IPS DF 6.9 (cell line): Measurements from ENCODE around the gene KXD1.
A peak's percentile ranks its signal among the peaks of the same experiment; 100 is the strongest.
"Not testable (repeated sequence)": the region's sequence is repeated elsewhere in the genome, so short reads cannot be mapped to it uniquely, and the experiment has no call there.

Experiments used
- DNase-seq: peaks from one replicate; pipeline ENCODE4 v3.0.0-alpha.2; 2013; ENCODE audit warnings: low read depth, low spot score
- H3K27ac ChIP-seq: one replicate; pipeline ENCODE4 v1.5.1; 2013; ENCODE audit warnings: low read length, control low read depth
- H3K27me3 ChIP-seq: 2 replicates; pipeline ENCODE4 v1.6.1; 2013; ENCODE audit warnings: mild to moderate bottlenecking, low read length; ENCODE audit not compliant: control insufficient read depth, insufficient read depth
- H3K36me3 ChIP-seq: 2 replicates; pipeline ENCODE4 v1.6.1; 2013; ENCODE audit warnings: low read length; ENCODE audit not compliant: control insufficient read depth, insufficient read depth
- H3K4me1 ChIP-seq: 2 replicates; pipeline ENCODE4 v1.6.1; 2013; ENCODE audit warnings: low read length; ENCODE audit not compliant: control insufficient read depth, insufficient read depth
- H3K4me3 ChIP-seq: 2 replicates; pipeline ENCODE4 v1.5.1; 2013; ENCODE audit warnings: mild to moderate bottlenecking, low read length
- H3K9me3 ChIP-seq: 2 replicates; pipeline ENCODE4 v1.6.1; 2013; ENCODE audit warnings: low read length, inconsistent platforms; ENCODE audit not compliant: control insufficient read depth, insufficient read depth
- WGBS: extraction: QIAGEN DNeasy Blood & Tissue Kit; methylation state at CpG from one replicate; pipeline ENCODE4 v1.1.7; 2013; ENCODE audit warnings: mixed read lengths, missing lambda C conversion rate; ENCODE audit not compliant: insufficient read length, insufficient coverage; 5-methylcytosine and 5-hydroxymethylcytosine counted together

KXD1 gene

GRCh38 chr19:18591735-18592385 lies 34.2 kb downstream of the KXD1 start:
- no peak for DNase-seq
- no CpG with 5 or more reads among the region's 22 CpGs for WGBS
- Histone ChIP-seq H3K9me3 (no peaks in the 10 kb centered on the region), H3K4me1 (peaks cover 18% of the 10 kb centered on the region), H3K4me3 (no peak overlapping the region), H3K27me3 (no peaks in the 10 kb centered on the region), H3K27ac (no peak overlapping the region), H3K36me3 (0 out of 2 replicates have a peak, but pooled peaks cover 3% of the 10 kb centered on the region)

DNA sequence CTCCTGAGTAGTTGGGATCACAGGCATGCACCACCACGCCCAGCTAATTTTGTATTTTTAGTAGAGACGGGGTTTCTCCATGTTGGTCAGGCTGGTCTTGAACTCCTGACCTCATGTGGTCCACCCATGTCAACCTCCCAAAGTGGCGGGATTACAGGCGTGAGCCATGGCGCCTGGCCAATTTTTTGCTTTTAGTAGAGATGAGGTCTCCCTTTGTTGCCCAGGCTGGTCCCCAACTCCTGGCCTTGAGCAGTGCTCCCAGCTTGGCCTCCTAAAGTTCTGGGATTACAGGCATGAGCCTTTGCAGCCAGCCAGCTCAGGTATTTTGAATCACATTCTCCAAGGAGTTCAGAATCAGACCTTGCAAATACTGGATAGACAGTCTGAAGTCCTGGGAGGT lies 35.1 kb downstream of the KXD1 start:
- H3K9me3 ChIP-seq, H3K36me3 ChIP-seq, H3K27me3 ChIP-seq, H3K27ac ChIP-seq, H3K4me3 ChIP-seq, DNase-seq: not testable (repeated sequence)
- H3K4me1 ChIP-seq, result peaks cover 19% of the 10 kb centered on the region
- no CpG with 5 or more reads among the region's 5 CpGs for WGBS

DNA sequence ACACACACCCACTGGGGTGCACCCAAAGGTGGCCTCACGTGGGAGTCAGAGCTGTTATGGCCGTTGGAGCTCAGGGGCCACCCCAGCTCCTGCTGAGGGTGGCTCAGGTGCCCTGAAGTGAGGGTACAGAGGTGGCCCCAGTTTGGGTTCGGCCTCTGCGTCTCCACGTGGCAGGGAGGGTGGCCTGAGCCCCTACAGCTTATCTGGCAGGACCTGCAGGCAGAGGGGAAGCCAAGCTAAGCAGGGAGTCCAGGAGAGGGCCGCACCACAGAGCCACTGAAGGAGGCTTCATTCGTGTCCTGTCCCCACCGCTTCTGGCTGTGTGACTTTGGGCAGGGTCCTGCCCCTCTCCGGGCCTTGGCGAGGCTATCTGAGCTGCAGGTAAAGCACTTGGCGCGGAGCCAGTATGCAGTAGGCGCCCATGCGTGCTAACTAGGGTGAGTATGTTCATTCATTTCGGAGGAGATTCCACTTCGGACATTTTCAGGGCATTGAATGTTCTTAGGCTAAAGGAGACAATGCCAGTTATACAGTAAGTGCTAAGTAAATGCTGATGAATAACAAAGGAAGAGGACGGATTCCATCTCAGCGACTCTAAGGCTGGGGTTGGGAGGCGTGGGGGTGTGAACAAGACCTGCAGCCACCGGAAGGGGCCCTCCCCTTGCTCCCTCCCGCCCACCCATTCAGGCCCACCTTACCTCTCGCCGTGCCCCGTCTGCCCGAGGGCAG lies 35.9 kb downstream of the KXD1 start:
- Histone ChIP-seq H3K27me3 (no peaks in the 10 kb centered on the region), H3K27ac (no peak overlapping the region), H3K9me3 (no peaks in the 10 kb centered on the region), H3K4me1 (peaks cover 19% of the 10 kb centered on the region), H3K36me3 (0 out of 2 replicates have a peak, but pooled peaks cover 3% of the 10 kb centered on the region), H3K4me3 (peak overlapping the region; percentile 9; the same call in 1 of the 2 replicates)
- no peak for DNase-seq
- no CpG with 5 or more reads among the region's 25 CpGs for WGBS

GRCh38 chr19:18594096-18594823 lies 36.6 kb downstream of the KXD1 start:
- Histone ChIP-seq H3K4me1 (peaks cover 21% of the 10 kb centered on the region), H3K9me3 (no peaks in the 10 kb centered on the region), H3K36me3 (0 out of 2 replicates have a peak, but pooled peaks cover 3% of the 10 kb centered on the region), H3K4me3 (peak overlapping the region; percentile 30; the same call in 1 of the 2 replicates), H3K27ac (no peak overlapping the region), H3K27me3 (no peaks in the 10 kb centered on the region)
- DNase-seq, result no peak
- no CpG with 5 or more reads among the region's 54 CpGs for WGBS

DNA sequence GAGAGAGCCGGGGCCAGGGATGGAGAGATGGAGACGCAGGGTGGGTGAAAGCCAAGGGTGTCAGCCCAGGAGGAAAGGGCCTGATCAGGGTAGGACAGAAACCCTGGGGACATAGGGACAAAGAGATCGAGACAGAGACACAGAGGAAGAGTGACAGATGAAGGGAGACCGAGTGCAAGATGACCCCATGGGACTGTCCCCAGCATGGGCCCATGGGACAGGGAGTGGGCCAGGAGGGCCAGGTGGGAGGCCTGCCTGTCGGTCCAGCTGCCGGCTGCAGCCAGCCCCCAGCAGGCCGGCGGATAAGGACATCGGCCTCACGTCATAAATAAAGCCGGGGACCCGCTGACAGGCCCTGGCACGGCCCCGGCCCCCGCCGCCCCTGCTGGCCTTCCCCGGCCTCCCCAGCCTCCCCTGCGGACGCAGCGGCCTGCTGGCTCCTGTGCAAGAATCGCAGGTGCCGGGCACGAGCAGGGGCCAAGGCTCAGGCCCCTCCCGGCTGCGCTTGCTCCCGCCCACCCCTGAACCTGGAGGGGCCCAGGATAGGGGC lies 37.2 kb downstream of the KXD1 start:
- Histone ChIP-seq H3K4me3 (no peak overlapping the region; the same call in 1 of the 2 replicates), H3K4me1 (peaks cover 21% of the 10 kb centered on the region), H3K36me3 (0 out of 2 replicates have a peak, but pooled peaks cover 3% of the 10 kb centered on the region), H3K27ac (no peak overlapping the region), H3K27me3 (no peaks in the 10 kb centered on the region), H3K9me3 (no peaks in the 10 kb centered on the region)
- no CpG with 5 or more reads among the region's 26 CpGs for WGBS
- no peak for DNase-seq

GRCh38 chr19:18595475-18595874 lies 37.8 kb downstream of the KXD1 start:
- Histone ChIP-seq H3K4me3 (no peak overlapping the region), H3K4me1 (peaks cover 21% of the 10 kb centered on the region), H3K27ac (no peak overlapping the region), H3K36me3 (0 out of 2 replicates have a peak, but pooled peaks cover 3% of the 10 kb centered on the region), H3K27me3 (no peaks in the 10 kb centered on the region), H3K9me3 (no peaks in the 10 kb centered on the region)
- WGBS, result no CpG with 5 or more reads among the region's 6 CpGs
- DNase-seq, result no peak

- DNase-seq, result no peak
- no CpG with 5 or more reads among the region's 21 CpGs for whole genome bisulfite sequencing
- H3K36me3 ChIP-seq, result no peaks in the 10 kb centered on the region
- H3K27ac ChIP-seq, result no peak overlapping the region
- peaks cover 17% of the 10 kb centered on the region for H3K4me1 ChIP-seq
- H3K4me3 ChIP-seq, result no peak overlapping the region
- no peaks in the 10 kb centered on the region; the same call in 1 of the 2 replicates for H3K27me3 ChIP-seq
- H3K9me3 ChIP-seq, result no peaks in the 10 kb centered on the region
Measured at GRCh38 chr19:18596752-18597157, 39.1 kb downstream of the KXD1 start.

GRCh38 chr19:18597809-18598660 lies 40.4 kb downstream of the KXD1 start:
- no peaks in the 10 kb centered on the region for H3K36me3 ChIP-seq
- peaks cover 7% of the 10 kb centered on the region; the same call in 1 of the 2 replicates for H3K27me3 ChIP-seq
- H3K4me1 ChIP-seq, result peaks cover 17% of the 10 kb centered on the region
- no peaks in the 10 kb centered on the region for H3K9me3 ChIP-seq
- H3K27ac ChIP-seq, result no peak overlapping the region
- H3K4me3 ChIP-seq, result no peak overlapping the region
- no peak for DNase-seq
- no CpG with 5 or more reads among the region's 25 CpGs for WGBS

DNA sequence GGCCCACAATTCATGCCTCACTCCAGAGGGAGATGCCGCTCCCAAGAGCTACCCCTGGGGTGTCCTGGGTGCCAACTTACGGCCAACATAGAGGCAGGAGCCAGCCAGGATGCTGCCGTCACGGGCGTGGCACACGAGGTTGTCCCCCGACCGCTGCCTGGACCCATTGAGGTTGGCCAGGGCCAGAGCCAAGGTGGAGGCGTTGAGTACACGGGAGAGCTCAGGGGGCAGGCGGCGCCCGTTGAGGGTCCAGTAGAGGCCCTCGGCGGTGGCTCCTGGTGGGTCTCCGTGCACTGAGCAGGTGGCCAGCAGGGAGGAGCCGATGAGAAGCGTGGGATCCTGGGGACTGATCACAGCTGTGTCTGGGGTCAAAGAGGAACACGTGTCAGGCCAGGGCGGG lies 41.8 kb downstream of the KXD1 start:
- no peak overlapping the region for H3K4me3 ChIP-seq
- no peaks in the 10 kb centered on the region for H3K9me3 ChIP-seq
- no CpG with 5 or more reads among the region's 20 CpGs for WGBS
- H3K27me3 ChIP-seq, result peaks cover 19% of the 10 kb centered on the region
- no peaks in the 10 kb centered on the region; the same call in 1 of the 2 replicates for H3K36me3 ChIP-seq
- H3K4me1 ChIP-seq, result peaks cover 17% of the 10 kb centered on the region
- DNase-seq, result no peak
- H3K27ac ChIP-seq, result no peak overlapping the region
